ENCODE measurements around the gene MT1HL1. TPM values are rescaled to one million over a fixed set of nuclear protein-coding genes. Genes with fewer than 3 reads are reported as not detected.

MT1HL1 gene
- total RNA-seq: not detected in 2 replicates

DNA sequence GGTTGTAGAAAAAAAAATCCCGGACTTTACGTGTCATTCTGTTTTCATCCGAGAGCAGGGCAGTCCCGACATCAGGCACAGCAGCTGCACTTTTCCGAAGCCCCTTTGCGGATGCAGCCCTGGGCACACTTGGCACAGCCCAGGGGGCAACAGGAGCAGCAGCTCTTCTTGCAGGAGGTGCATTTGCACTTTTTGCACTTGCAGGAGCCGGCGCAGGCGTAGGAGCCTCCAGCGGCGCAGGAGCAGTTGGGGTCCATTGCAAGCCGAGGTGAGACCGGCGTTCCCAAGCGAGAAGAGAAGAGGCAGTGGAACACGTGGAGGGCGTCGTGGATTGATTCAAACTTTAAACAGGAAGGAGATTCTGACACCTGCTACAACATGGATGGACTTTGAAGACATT, at the start of gene MT1HL1:
Gene MT1HL1, minus strand, starts transcription at position 326 of the 400 bp plus-strand sequence. Its CDS starts 69 bp downstream, at position 257.

DNA sequence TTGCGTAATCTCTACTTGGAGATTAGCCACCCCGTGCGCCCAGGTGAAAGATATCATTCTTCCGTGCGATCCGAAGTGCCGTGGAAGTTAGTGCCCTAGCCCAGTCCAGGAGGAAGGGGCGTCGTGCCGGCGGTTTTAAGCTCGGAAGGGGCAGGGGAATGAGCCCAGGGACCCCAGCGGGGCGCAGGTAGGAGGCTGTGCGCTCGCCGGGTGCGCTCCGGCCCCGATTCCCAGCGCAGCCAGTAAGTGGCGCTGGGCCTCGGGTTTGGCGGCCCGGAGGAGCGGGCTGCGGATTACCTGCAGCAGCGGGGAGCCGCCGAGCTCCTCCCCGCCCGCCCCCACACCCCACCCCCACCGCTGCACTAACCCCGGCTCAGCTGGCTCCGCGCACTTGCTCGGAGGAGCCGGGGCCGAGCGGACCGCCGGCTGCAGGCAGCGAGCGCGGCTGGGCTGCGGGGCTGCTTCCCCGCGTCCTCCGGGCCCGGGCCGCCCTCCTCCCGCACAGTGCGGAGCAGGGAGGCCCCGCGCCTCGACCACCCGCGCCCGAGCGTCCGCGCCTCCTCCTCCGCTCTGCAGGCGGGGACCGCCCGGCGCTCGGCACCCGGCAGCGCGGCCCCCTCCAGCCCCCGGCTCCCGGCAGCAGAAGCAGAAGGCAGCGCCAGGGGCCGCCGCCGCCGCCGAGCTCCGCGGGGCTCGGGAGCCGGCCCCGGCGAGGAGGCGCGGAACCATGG, 37.7 kb upstream of the MT1HL1 start, which contains the start of gene RYR2:
Gene RYR2, plus strand, starts transcription at position 390 of the 731 bp plus-strand sequence. Its CDS starts 338 bp downstream, at position 728.

Other genes starting within 250 kb of the MT1HL1 start
- gene MTR, start 209.1 kb downstream of the MT1HL1 start, total RNA-seq: 21.2 and 21.5 TPM in 2 replicates
- gene RYR2, start 37.7 kb upstream of the MT1HL1 start, total RNA-seq: 0.25 and 2.3 TPM in 2 replicates